Measurements from ENCODE around the gene RNF223. TPM values are rescaled to one million over a fixed set of nuclear protein-coding genes. Genes with fewer than 3 reads are reported as not detected.
"Not testable (repeated sequence)": the region's sequence is repeated elsewhere in the genome, so short reads cannot be mapped to it uniquely, and the experiment has no call there.

RNF223 gene
- total RNA-seq, 1 donor from 2014 or later, result not detected

DNA sequence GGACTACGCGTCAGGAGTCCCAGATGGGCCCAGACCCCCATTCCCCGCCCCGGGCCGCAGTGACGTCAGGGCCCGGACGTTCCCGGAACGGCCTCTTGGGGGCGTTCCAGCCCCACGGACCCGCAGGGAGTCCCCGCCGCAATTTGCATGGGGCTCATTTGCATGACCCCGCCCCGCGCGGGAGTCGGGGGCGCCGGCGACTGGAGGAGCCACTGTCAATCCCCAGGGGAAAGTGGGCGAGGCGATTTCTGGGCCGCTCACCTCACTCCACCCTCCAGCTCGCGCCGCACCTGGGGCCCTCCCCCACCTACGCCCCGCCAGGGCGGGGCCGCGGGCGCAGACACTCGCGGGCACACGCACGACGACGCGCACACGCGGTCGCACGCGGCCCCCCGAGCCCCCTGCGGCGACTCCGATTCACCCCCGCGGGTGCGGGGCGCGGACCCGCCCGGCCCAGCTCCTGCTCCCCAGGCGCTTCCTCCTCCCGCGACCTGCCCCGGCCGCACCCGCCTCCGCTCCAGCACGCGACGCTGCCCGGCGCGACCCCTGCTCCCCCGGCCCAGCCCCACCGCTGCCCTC, 41.0 kb downstream of the RNF223 start:
- Histone ChIP-seq H3K9me3 (replicated peaks) (no peaks in the 10 kb centered on the region), H3K27ac (replicated peaks) (no peak overlapping the region), H3K4me3 (peak overlapping the region; percentile 68), H3K27me3 (ENCODE audit: low read depth) (peaks cover 51% of the 10 kb centered on the region), H3K4me1 (peaks cover 28% of the 10 kb centered on the region), H3K36me3 (no peaks in the 10 kb centered on the region)
- peak; percentile 65 for DNase-seq
- TF ChIP-seq, protein P1, sequence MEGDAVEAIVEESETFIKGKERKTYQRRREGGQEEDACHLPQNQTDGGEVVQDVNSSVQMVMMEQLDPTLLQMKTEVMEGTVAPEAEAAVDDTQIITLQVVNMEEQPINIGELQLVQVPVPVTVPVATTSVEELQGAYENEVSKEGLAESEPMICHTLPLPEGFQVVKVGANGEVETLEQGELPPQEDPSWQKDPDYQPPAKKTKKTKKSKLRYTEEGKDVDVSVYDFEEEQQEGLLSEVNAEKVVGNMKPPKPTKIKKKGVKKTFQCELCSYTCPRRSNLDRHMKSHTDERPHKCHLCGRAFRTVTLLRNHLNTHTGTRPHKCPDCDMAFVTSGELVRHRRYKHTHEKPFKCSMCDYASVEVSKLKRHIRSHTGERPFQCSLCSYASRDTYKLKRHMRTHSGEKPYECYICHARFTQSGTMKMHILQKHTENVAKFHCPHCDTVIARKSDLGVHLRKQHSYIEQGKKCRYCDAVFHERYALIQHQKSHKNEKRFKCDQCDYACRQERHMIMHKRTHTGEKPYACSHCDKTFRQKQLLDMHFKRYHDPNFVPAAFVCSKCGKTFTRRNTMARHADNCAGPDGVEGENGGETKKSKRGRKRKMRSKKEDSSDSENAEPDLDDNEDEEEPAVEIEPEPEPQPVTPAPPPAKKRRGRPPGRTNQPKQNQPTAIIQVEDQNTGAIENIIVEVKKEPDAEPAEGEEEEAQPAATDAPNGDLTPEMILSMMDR (IDR thresholded peaks at IDR 0.05; ENCODE audit: borderline replicate concordance), result peak; percentile 73
- intact Hi-C loops (cut with micrococcal nuclease), result no loop called here

GRCh38 chr1:1032424-1032823, 41.7 kb downstream of the RNF223 start:
- peaks cover 28% of the 10 kb centered on the region for H3K4me1 ChIP-seq
- intact Hi-C loops (cut with micrococcal nuclease), result no loop called here
- TF ChIP-seq, protein P1 (IDR thresholded peaks at IDR 0.05; ENCODE audit: borderline replicate concordance), result no peak
- no peak overlapping the region for H3K27ac ChIP-seq (replicated peaks)
- no peaks in the 10 kb centered on the region for H3K9me3 ChIP-seq (replicated peaks)
- H3K27me3 ChIP-seq (ENCODE audit: low read depth), result peaks cover 47% of the 10 kb centered on the region
- H3K36me3 ChIP-seq, result no peaks in the 10 kb centered on the region
- H3K4me3 ChIP-seq, result peak overlapping the region; percentile 68
- no peak for DNase-seq

DNA sequence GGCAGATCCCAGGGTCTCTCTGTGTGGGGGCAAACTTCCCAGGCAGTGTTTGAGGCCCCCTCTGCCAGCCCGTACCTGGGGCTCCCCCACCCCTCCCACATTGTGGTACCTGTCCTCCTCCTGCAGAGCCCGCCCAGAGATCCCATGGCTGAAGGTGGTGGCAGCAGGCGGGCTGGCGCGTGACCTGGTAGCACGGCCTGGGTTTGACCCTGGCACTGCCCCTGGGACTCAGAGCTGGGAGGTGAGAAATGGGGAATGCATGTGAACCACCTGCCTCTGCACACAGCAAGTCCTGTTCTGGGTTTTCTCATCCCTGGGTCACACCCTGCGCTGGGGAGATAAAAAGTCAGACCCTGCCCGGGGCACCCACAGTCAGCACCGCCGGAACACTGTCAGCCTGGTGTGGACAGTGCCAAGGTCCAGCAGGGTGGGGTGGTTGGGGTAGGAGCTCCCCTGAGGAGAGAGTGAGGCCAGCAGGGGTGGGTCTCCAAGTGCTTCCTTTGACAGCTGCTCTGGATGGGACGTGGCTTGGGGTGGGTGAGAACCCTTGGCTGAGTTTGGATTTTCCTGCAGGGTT, 42.4 kb downstream of the RNF223 start:
- DNase-seq, result no peak
- intact Hi-C loops (cut with micrococcal nuclease), result no loop called here
- no peak overlapping the region for H3K27ac ChIP-seq (replicated peaks)

DNA sequence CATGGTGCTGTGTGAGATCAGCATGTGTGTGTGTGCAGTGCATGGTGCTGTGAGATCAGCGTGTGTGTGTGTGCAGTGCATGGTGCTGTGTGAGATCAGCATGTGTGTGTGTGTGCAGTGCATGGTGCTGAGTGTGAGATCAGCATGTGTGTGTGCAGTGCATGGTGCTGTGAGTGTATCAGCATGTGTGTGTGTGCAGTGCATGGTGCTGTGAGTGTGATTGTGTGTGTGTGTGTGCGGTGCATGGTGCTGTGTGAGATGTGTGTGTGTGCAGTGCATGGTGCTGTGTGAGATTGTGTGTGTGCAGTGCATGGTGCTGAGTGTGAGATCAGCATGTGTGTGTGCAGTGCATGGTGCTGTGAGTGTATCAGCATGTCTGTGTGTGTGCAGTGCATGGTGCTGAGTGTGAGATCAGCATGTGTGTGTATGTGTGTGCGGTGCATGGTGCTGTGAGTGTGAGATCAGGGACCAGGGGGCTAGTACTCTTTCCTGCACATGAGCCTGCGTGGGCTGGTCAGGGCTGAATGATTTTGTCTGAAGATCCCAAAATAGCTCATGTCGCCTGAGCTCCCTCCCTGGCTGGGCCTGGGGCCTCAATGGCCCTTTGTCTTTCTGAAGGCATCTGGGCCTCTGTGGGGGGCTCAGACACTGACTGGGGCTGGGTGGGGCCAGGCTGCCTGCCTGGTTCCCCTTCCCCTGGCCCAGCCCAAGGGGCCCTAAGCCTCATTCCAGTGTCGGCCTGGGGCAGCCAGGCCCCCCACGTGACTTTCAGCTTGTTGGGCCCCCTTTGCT, 43.0 kb downstream of the RNF223 start:
- H3K36me3 ChIP-seq; H3K27ac ChIP-seq (replicated peaks); DNase-seq; intact Hi-C loops (cut with micrococcal nuclease); H3K9me3 ChIP-seq (replicated peaks); H3K4me3 ChIP-seq: not testable (repeated sequence)
- Histone ChIP-seq H3K27me3 (ENCODE audit: low read depth) (peaks cover 33% of the 10 kb centered on the region), H3K4me1 (peaks cover 37% of the 10 kb centered on the region)

More for the DNA sequence above, 42.4 kb downstream of the RNF223 start:
- no peaks in the 10 kb centered on the region for H3K9me3 ChIP-seq (replicated peaks)
- H3K4me3 ChIP-seq, result no peak overlapping the region
- H3K4me1 ChIP-seq, result peaks cover 31% of the 10 kb centered on the region
- H3K27me3 ChIP-seq (ENCODE audit: low read depth), result peaks cover 40% of the 10 kb centered on the region
- TF ChIP-seq, protein P1 (IDR thresholded peaks at IDR 0.05; ENCODE audit: borderline replicate concordance), result no peak
- H3K36me3 ChIP-seq, result no peaks in the 10 kb centered on the region

- no peak for DNase-seq
- Histone ChIP-seq H3K4me3 (no peak overlapping the region), H3K27ac (replicated peaks) (no peak overlapping the region), H3K27me3 (ENCODE audit: low read depth) (peaks cover 4% of the 10 kb centered on the region), H3K4me1 (peaks cover 52% of the 10 kb centered on the region), H3K36me3 (no peaks in the 10 kb centered on the region), H3K9me3 (replicated peaks) (no peaks in the 10 kb centered on the region)
- intact Hi-C loops (cut with micrococcal nuclease), result no loop called here
- TF ChIP-seq, protein P1 (IDR thresholded peaks at IDR 0.05; ENCODE audit: borderline replicate concordance), result no peak
Measured at GRCh38 chr1:1027791-1028190, 46.3 kb downstream of the RNF223 start.
